22Rv1 (cell line): ENCODE measurements around the gene SUPT3H.

Source experiments
- CTCF ChIP-seq: fragments of 450-650 bp; IDR thresholded peaks from 2 replicates; pipeline ENCODE4 v1.5.1; 2017; ENCODE audit warnings: mild to moderate bottlenecking
- ZFX ChIP-seq: fragments of 450-650 bp; IDR thresholded peaks from 2 replicates; pipeline ENCODE4 v1.6.1; 2017; ENCODE audit warnings: antibody characterized with exemption, borderline replicate concordance

GRCh38 chr6:45344900-45345299, 32.8 kb downstream of the SUPT3H start:
- TF ChIP-seq CTCF, result no peak
- no peak for TF ChIP-seq ZFX
